ENCODE measurements around the gene MYL12B.
"Not testable (repeated sequence)": the region's sequence is repeated elsewhere in the genome, so short reads cannot be mapped to it uniquely, and the experiment has no call there.

The MYL12B gene

DNA sequence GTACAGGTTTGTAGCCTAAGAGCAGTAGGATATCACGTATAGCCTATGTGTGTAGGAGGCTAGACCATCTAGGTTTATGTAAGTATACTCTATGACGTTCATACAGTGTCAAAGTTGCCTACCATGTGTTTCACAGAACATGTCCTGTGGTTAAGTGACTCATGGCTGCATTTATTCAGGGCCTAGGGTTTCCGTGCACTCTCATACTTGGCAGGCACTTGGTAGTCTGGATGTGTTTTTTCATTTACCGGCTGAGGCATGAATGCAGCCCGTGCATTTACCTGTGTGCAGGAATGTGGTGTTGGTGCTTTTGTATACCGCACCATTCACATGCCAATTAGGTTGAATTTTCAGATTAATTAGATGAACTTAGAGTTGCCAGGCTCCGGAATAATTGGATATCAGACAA lies 43.4 kb downstream of the MYL12B start:
- DNase-seq: no peak

GRCh38 chr18:3305933-3306332 lies 44.0 kb downstream of the MYL12B start:
- no peak for DNase-seq

DNA sequence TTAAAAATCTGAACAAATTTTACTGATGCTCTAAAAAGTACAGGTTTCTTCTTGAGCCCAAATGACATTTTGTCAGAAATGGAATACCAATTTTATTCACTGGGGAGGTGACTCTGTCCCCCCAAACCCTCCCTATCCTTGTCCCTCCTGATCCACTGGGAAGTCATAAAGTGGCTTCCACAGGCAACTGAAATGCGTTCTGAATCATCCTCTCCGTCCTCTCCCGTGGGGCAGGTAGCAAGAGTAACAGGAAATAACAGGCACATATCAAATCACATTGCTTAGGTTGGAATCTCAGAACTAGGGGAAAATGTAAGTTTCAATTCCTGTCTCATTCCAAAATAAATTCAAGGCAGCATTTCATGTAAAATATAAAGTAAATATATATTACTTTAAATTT lies 44.5 kb downstream of the MYL12B start:
- DNase-seq: no peak

DNA sequence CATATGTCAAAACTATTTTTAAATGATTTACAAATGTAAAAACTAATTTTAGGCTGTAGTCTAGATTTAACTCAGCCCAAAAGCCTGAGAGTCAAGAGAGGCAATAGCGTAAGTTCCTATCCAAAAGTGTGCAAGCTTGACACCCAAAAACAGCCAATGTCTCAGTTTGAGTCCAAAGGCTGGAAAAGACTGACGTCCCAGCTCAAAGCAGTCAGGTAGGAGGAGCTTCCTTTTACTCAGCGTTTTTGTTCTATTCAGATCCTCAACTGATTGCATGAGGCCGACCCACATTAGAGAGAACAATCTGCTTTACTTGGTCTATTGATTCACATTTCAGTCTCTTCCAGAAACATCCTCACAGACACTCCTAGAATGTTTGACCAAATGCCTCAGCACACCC lies 51.8 kb downstream of the MYL12B start:
- no peak for DNase-seq

DNA sequence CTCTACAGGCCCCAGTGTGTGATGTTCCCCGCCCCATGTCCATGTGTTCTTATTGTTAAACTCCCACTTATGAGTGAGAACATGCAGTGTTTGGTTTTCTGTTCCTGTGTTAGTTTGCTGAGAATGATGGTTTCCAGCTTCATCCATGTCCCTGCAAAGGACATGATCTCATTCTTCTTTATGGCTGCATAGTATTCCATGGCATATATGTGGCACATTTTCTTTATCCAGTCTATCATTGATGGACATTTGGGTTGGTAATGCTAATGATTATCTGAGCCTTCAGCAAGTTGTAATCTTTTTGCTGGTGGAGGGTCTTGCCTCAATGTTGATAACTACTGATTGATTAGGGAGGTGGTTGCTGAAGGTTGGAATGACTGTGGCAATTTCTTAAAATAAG lies 53.4 kb downstream of the MYL12B start:
- not testable (repeated sequence) for DNase-seq

- no peak for DNase-seq
These were observed 57.5 kb downstream of the MYL12B start for GRCh38 chr18:3319399-3319798.

GRCh38 chr18:3319894-3320454 lies 58.0 kb downstream of the MYL12B start:
- no peak for DNase-seq

- DNase-seq: no peak
These were observed 59.3 kb downstream of the MYL12B start for GRCh38 chr18:3321133-3321812.

DNA sequence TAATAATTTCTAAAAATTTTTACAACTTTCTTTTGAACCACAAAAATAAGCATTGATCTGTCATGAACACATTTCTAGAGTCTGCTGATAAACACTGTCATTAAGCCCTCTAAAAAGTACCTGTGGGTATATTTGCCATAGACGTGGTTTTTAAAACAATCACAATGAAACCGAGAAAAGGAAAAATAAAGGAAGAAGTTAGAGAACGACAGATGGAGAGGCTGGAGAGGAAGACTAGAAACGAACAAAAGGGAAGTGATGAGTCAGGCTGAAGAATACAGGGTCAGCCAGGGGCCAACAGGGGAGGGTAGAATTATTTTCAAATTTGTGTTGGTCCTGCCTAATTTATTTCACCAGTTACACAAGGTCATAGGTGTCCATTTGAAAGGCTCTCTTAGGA lies 62.0 kb downstream of the MYL12B start:
- no peak for DNase-seq

All from NCI-H345 (cell line).